Spleen (tissue), 11 donors: ENCODE results near the gene DNAI2. TPM values are rescaled to one million over a fixed set of nuclear protein-coding genes. Genes with fewer than 3 reads are reported as not detected.

Experiments
- DNase-seq: peaks from one replicate; pipeline ENCODE4 v3.0.0-alpha.2; 2020
- H3K27ac ChIP-seq, 8 donors: fragments of 200-600 bp; sonication (generic) in 7 of 8; 1 replicate in 4 of 8; 2 replicates in 4 of 8; pipeline versions ENCODE4 v1.5.0 to v1.8.0; 2016 to 2021; ENCODE audit warnings: inconsistent platforms in 4 of 8, mild to moderate bottlenecking in 4 of 8, moderate library complexity in 1 of 8
- H3K27me3 ChIP-seq, 7 donors: fragments of 200-600 bp; sonication (generic) in 6 of 7; replicated peaks in 1 of 7; 1 replicate in 4 of 7; 2 replicates in 3 of 7; pipeline versions ENCODE4 v1.5.0 to v1.8.0; 2016 to 2021; ENCODE audit warnings: inconsistent platforms in 3 of 7, mild to moderate bottlenecking in 1 of 7
- H3K36me3 ChIP-seq, 6 donors: fragments of 200-600 bp; sonication (generic) in 5 of 6; 1 replicate in 4 of 6; 2 replicates in 2 of 6; pipeline versions ENCODE4 v1.5.0 to v1.8.0; 2016 to 2021; ENCODE audit warnings: inconsistent platforms in 2 of 6
- H3K4me1 ChIP-seq, 6 donors: fragments of 200-600 bp; sonication (generic) in 5 of 6; 1 replicate in 3 of 6; 2 replicates in 3 of 6; pipeline versions ENCODE4 v1.5.0 to v1.8.0; 2016 to 2021; ENCODE audit warnings: inconsistent platforms in 3 of 6
- H3K4me3 ChIP-seq, 8 donors: fragments of 200-600 bp; sonication (generic) in 7 of 8; 1 replicate in 4 of 8; 2 replicates in 4 of 8; pipeline versions ENCODE4 v1.5.0 to v1.8.0; 2016 to 2021; ENCODE audit warnings: inconsistent platforms in 4 of 8, mild to moderate bottlenecking in 4 of 8, moderate library complexity in 2 of 8
- H3K9me3 ChIP-seq, 8 donors: fragments of 200-600 bp; sonication (generic) in 7 of 8; 1 replicate in 4 of 8; 2 replicates in 4 of 8; pipeline versions ENCODE4 v1.5.0 to v1.8.0; 2016 to 2021; ENCODE audit warnings: inconsistent platforms in 4 of 8
- CTCF ChIP-seq, 11 experiments: fragments of 200-600 bp in 7 of 11; fragments of 450-650 bp in 4 of 11; sonication (generic) in 4 of 11; IDR thresholded peaks in 8 of 11; conservative IDR thresholded peaks in 3 of 11; 1 replicate in 7 of 11; 2 replicates in 4 of 11; pipeline versions ENCODE4 v1.4.0 to v1.8.0; 2016 to 2021; ENCODE audit warnings: antibody characterized with exemption in 11 of 11, inconsistent platforms in 4 of 11, mild to moderate bottlenecking in 1 of 11
- POLR2A ChIP-seq, 3 donors: fragments of 450-650 bp; IDR thresholded peaks; one replicate each; pipeline ENCODE4 v1.5.1; 2017; ENCODE audit warnings: antibody characterized with exemption in 3 of 3, mild to moderate bottlenecking in 1 of 3
- POLR2AphosphoS5 ChIP-seq, 3 donors: sonication (generic); formaldehyde crosslinking; IDR thresholded peaks; one replicate each; pipeline ENCODE4 v1.5.1; 2017; ENCODE audit warnings: antibody characterized with exemption in 3 of 3
- WGBS, 5 donors: extraction: QIAGEN DNeasy Blood & Tissue Kit in 3 of 5; methylation state at CpG; one replicate each; pipeline versions ENCODE4 v1.1.5 to v1.1.7; 2013 to 2018; 5-methylcytosine and 5-hydroxymethylcytosine counted together
- intact Hi-C: fragments of 100-400 bp; cut with DNase I; formaldehyde crosslinking; loops from one replicate; pipeline ENCODE4 v1.15.0; 2023; ENCODE audit warnings: low total_unique reads
- polyA plus RNA-seq, 3 donors: library from polyadenylated mRNA; stranded (reverse); fragments of 200-250 nt; gene quantifications; one replicate each; pipeline ENCODE4 v1.2.1, GENCODE V29; 2013
- total RNA-seq, 7 donors: library from RNA; depleted of rRNA in 3 of 7; stranded (reverse); fragments of >200 nt in 3 of 7; fragmentation: NEBNext Ultra II Directional in 4 of 7; extraction: Animal tissue kit (Norgen Biotek cat#: 25700) in 4 of 7; gene quantifications; one replicate each; pipeline versions ENCODE4 v1.1.0 to v1.2.1, GENCODE V29; 2016 to 2021
- donor health status: healthy with polysubstance abuse.
- donor health status: DM: no; HTN: no; CAD: no; lungs with moderate emphysema.
- donor health status: DM: no; HTN: no; CAD: no.
- donor health status: Bipolar disorder and iron deficiency.
- donor health status: healthy.
- donor health status: DM: no; HTN: no; CAD: no.
- donor health status: DM: yes; HTN: yes; CAD: no.

Gene DNAI2
- total and polyA plus RNA-seq, 10 donors: 0.23 to 0.72 (median 0.35) TPM; not detected in 5

- Histone ChIP-seq H3K27ac (no peak overlapping the region), H3K27me3 (no peaks in the 10 kb centered on the region), H3K4me3 (no peak overlapping the region), H3K4me1 (no peaks in the 10 kb centered on the region), H3K9me3 (no peaks in the 10 kb centered on the region), H3K36me3 (peaks cover 0 to 77% (median 0%) of the 10 kb centered on the region in 6 donors)
- intact Hi-C loops: no loop called here
- WGBS, 5 donors: 83 to 95% (median 90%) methylated on average over 6 to 8 of the region's 8 CpGs
- TF ChIP-seq CTCF (IDR thresholded peaks at IDR 0.05 in 8 of 11, conservative IDR thresholded peaks at IDR 0.05 in 3 of 11) (no peak), POLR2A (IDR thresholded peaks at IDR 0.05) (no peak), POLR2AphosphoS5 (IDR thresholded peaks at IDR 0.05) (no peak)
- no peak for DNase-seq
Measured at GRCh38 chr17:74252211-74252610, 21.8 kb upstream of the DNAI2 start.

- no peak for DNase-seq
- H3K9me3 ChIP-seq: no peaks in the 10 kb centered on the region
- peaks cover 0 to 73% (median 0%) of the 10 kb centered on the region in 6 donors for H3K36me3 ChIP-seq
- WGBS, 5 donors: 85 to 97% (median 90%) methylated on average over 9 to 13 of the region's 13 CpGs
- no peak overlapping the region for H3K27ac ChIP-seq
- H3K27me3 ChIP-seq: no peaks in the 10 kb centered on the region
- H3K4me1 ChIP-seq: no peaks in the 10 kb centered on the region
- intact Hi-C loops: no loop called here
- no peak overlapping the region for H3K4me3 ChIP-seq
- no peak for TF ChIP-seq POLR2A (IDR thresholded peaks at IDR 0.05)
- no peak for TF ChIP-seq POLR2AphosphoS5 (IDR thresholded peaks at IDR 0.05)
- TF ChIP-seq CTCF (IDR thresholded peaks at IDR 0.05 in 8 of 11, conservative IDR thresholded peaks at IDR 0.05 in 3 of 11): no peak
Measured at GRCh38 chr17:74253036-74253435, 21.0 kb upstream of the DNAI2 start.

GRCh38 chr17:74257311-74257710 lies 16.7 kb upstream of the DNAI2 start:
- H3K27ac ChIP-seq: no peak overlapping the region
- intact Hi-C loops: no loop called here
- 82 to 95% (median 90%) methylated on average over 10 of the region's 10 CpGs for WGBS, 5 donors
- H3K4me1 ChIP-seq: no peaks in the 10 kb centered on the region
- no peak overlapping the region for H3K4me3 ChIP-seq
- TF ChIP-seq POLR2A (IDR thresholded peaks at IDR 0.05) (no peak), CTCF (IDR thresholded peaks at IDR 0.05 in 8 of 11, conservative IDR thresholded peaks at IDR 0.05 in 3 of 11) (no peak)
- DNase-seq: no peak
- peaks cover 0 to 70% (median 0%) of the 10 kb centered on the region in 6 donors for H3K36me3 ChIP-seq
- H3K27me3 ChIP-seq: no peaks in the 10 kb centered on the region
- H3K9me3 ChIP-seq: no peaks in the 10 kb centered on the region

GRCh38 chr17:74259667-74260524 lies 14.1 kb upstream of the DNAI2 start:
- TF ChIP-seq POLR2A (IDR thresholded peaks at IDR 0.05): no peak
- intact Hi-C loops: no loop called here
- WGBS, 5 donors: 75 to 91% (median 86%) methylated on average over 17 to 21 of the region's 21 CpGs

More at GRCh38 chr17:74259667-74260524, 14.1 kb upstream of the DNAI2 start:
- no peak overlapping the region for H3K27ac ChIP-seq
- H3K36me3 ChIP-seq: peaks cover 0 to 45% (median 0%) of the 10 kb centered on the region in 6 donors
- H3K9me3 ChIP-seq: no peaks in the 10 kb centered on the region
- DNase-seq: no peak
- H3K4me3 ChIP-seq: no peak overlapping the region
- no peaks in the 10 kb centered on the region for H3K27me3 ChIP-seq
- H3K4me1 ChIP-seq: no peaks in the 10 kb centered on the region
